ENCODE results near the gene MORN1. TPM values are rescaled to one million over a fixed set of nuclear protein-coding genes. Genes with fewer than 3 reads are reported as not detected.
A peak's percentile ranks its signal among the peaks of the same experiment; 100 is the strongest.

MORN1 gene
- total and polyA plus RNA-seq, 10 of the 15 experiments (the other 5 are each of a cell fraction or from before 2014, with no cell fraction given): 0.76 to 7.9 (median 5.5) TPM

- 44% methylated on average over 21 of the region's 21 CpGs for WGBS (ENCODE audit: insufficient coverage, insufficient replicate concordance, low lambda C conversion rate, missing lambda C conversion rate)
- Histone ChIP-seq H3K79me2 (ENCODE audit: control insufficient read depth, insufficient read depth, low read length) (no peaks in the 10 kb centered on the region), H3K4me3 (no peak overlapping the region), H4K20me1 (ENCODE audit: control insufficient read depth, insufficient read depth) (no peaks in the 10 kb centered on the region), H3K27me3 (replicated peaks in 1 of 2; ENCODE audit: control insufficient read depth in 2 of 2, insufficient read depth in 2 of 2, low read length in 1 of 2) (no peaks in the 10 kb centered on the region), H3K9me3 (replicated peaks; ENCODE audit: control insufficient read depth, insufficient read depth, low read length) (no peaks in the 10 kb centered on the region), H3K9ac (ENCODE audit: control insufficient read depth, insufficient read depth, low read length) (no peak overlapping the region), H3K4me1 (ENCODE audit: control insufficient read depth, insufficient read depth, low read length) (peaks cover 10% of the 10 kb centered on the region), H3K4me2 (ENCODE audit: control insufficient read depth, insufficient read depth) (no peak overlapping the region), H3K27ac (ENCODE audit: control insufficient read depth, insufficient read depth) (no peak overlapping the region), H2AFZ (ENCODE audit: control insufficient read depth, low read depth, low read length) (no peak overlapping the region), H3K36me3 (ENCODE audit: control insufficient read depth in 2 of 2, insufficient read depth in 2 of 2, low read length in 1 of 2) (peaks cover 2 to 6% of the 10 kb centered on the region in 2 experiments; a peak in 3 of 4 replicates)
- TF ChIP-seq USF1 (IDR thresholded peaks at IDR 0.05; ENCODE audit: borderline replicate concordance, extremely low read length, insufficient read depth, low read depth, low read length): peak; percentile 39
- 0 out of 2 replicates have a peak, but pooled peaks have one; percentile 4 for TF ChIP-seq SMC3 (IDR thresholded peaks at IDR 0.05; ENCODE audit: borderline replicate concordance, low read length)
- peak; percentile 0 to 29 (median 14); a peak in 1 of 6 replicates for TF ChIP-seq CTCF (IDR thresholded peaks at IDR 0.05 in 2 of 3, conservative IDR thresholded peaks at IDR 0.05 in 1 of 3; ENCODE audit: control insufficient read depth in 2 of 3, extremely low read depth in 1 of 3, insufficient read depth in 1 of 3, low read depth in 3 of 3, low read length in 3 of 3)
- TF ChIP-seq EED (IDR thresholded peaks at IDR 0.05; ENCODE audit: low read depth): no peak
- no peak for FAIRE-seq
- no peak for DNase-seq (ENCODE audit: low read depth, low spot score)
- POLR2A ChIA-PET: no interaction called here
- in situ Hi-C loops (cut with MboI) (no loop called here), intact Hi-C loops (cut with micrococcal nuclease; ENCODE audit: unreplicated experiment) (loop anchor here (5.0 kb wide), 2 partner anchors 84 to 114 kb away; partner anchors contain the start of gene SKI)
- RAD21 ChIA-PET (ENCODE audit: unreplicated experiment): interaction anchor here (0.9 kb wide), 2 partner anchors 107 to 116 kb away, joined by 3 read pairs; no protein-coding TSS in a partner anchor
- no TSS peak for BruUV-seq (replicated peaks)
- CTCF ChIA-PET: interaction anchor here (0.9 to 1.4 kb wide), 4 partner anchors 71 to 137 kb away, joined by 3 to 5 read pairs (median 4); partner anchors contain the start of gene FAAP20
- ATAC-seq: peak; percentile 65
- SMC1A ChIA-PET (ENCODE audit: uncharacterized antibody, unreplicated experiment): interaction anchor here (0.9 to 1.1 kb wide), 2 partner anchors 20 to 112 kb away, joined by 3 to 4 read pairs; no protein-coding TSS in a partner anchor
These were observed 79.9 kb downstream of the MORN1 start for GRCh38 chr1:2311184-2312032.

All from GM12878 (cell line).